HepG2 (cell line): ENCODE measurements around the gene RTN4. TPM values are rescaled to one million over a fixed set of nuclear protein-coding genes. Genes with fewer than 3 reads are reported as not detected.

Experiments
- ATAC-seq: fragments of 200-7000 bp; cut with Tn5 transposase; 3 replicates; pipeline ENCODE4 v1.9.1; 2020; ENCODE audit warnings: mild to moderate bottlenecking, moderate library complexity
- BruUV-seq: library from RNA; stranded (reverse); fragments of 400-500 nt; replicated peaks from 2 replicates; lab custom pipeline; 2021; lab: Mats Ljungman, UMichigan
- CTCF ChIA-PET: fragments of 300-600 bp; formaldehyde crosslinking; extraction: SDS; loops from one replicate; lab custom pipeline; 2021; ENCODE audit warnings: low total read pairs, inconsistent platforms, low intra/inter-chr PET ratio; lab: Yijun Ruan, JAX
- POLR2A ChIA-PET: fragments of 350-600 bp; sonication (Branson Sonifier 250); formaldehyde crosslinking; loops from one replicate; lab custom pipeline; 2020; ENCODE audit warnings: antibody characterized with exemption, inconsistent platforms; lab: Yijun Ruan, JAX
- DNase-seq: peaks from one replicate; pipeline ENCODE4 v3.0.0-alpha.2; 2015; ENCODE audit warnings: low spot score
- FAIRE-seq: peaks from 3 replicates; lab custom pipeline; 2011; peaks lifted over from hg19 to GRCh38; lab: Jason Lieb, UNC
- H2AFZ ChIP-seq: one replicate; pipeline ENCODE4 v1.6.1; 2011; ENCODE audit warnings: low read length, inconsistent platforms
- H3K27ac ChIP-seq: fragments of 300-600 bp; 3 replicates; pipeline ENCODE4 v1.8.0; 2011; ENCODE audit warnings: mixed run types, mild to moderate bottlenecking, mixed read lengths, low read length, inconsistent platforms; ENCODE audit not compliant: insufficient read depth; ENCODE audit errors: extremely low read length
- H3K27me3 ChIP-seq, 2 experiments: fragments of 200-600 bp in 1 of 2; 2 replicates in 1 of 2; 3 replicates in 1 of 2; pipeline versions ENCODE4 v1.6.0 to v1.8.0; 2011; ENCODE audit warnings: low read length in 2 of 2, mild to moderate bottlenecking in 2 of 2, moderate library complexity in 2 of 2, inconsistent platforms in 1 of 2; ENCODE audit not compliant: insufficient read depth in 2 of 2, control insufficient read depth in 1 of 2
- H3K36me3 ChIP-seq, 2 experiments: fragments of 200-600 bp in 1 of 2; replicated peaks in 1 of 2; 2 replicates in 1 of 2; 3 replicates in 1 of 2; pipeline versions ENCODE4 v1.5.1 to v1.8.0; 2011; ENCODE audit warnings: low read length in 2 of 2, inconsistent platforms in 1 of 2; ENCODE audit not compliant: insufficient read depth in 2 of 2, control insufficient read depth in 1 of 2
- H3K4me1 ChIP-seq: 2 replicates; pipeline ENCODE4 v1.5.1; 2012; ENCODE audit warnings: low read length, inconsistent platforms; ENCODE audit not compliant: insufficient read depth
- H3K4me2 ChIP-seq: 2 replicates; pipeline ENCODE4 v1.6.0; 2011; ENCODE audit warnings: low read depth, low read length, inconsistent platforms
- H3K4me3 ChIP-seq, 3 experiments: fragments of 200-600 bp in 1 of 3; sonication (generic), shearing (Covaris generic) in 1 of 3; replicated peaks in 1 of 3; 2 replicates each; pipeline ENCODE4 v1.5.1; 2011 to 2016; ENCODE audit warnings: low read length in 3 of 3, inconsistent platforms in 2 of 3, low read depth in 2 of 3, mild to moderate bottlenecking in 2 of 3, control low read depth in 1 of 3, mixed read lengths in 1 of 3; ENCODE audit not compliant: insufficient read depth in 1 of 3
- H3K79me2 ChIP-seq: one replicate; pipeline ENCODE4 v1.6.1; 2011; ENCODE audit warnings: low read length, inconsistent platforms; ENCODE audit not compliant: insufficient read depth
- H3K9ac ChIP-seq: 2 replicates; pipeline ENCODE4 v1.6.0; 2011; ENCODE audit warnings: mild to moderate bottlenecking, low read depth, low read length, inconsistent platforms; ENCODE audit not compliant: insufficient read depth
- H3K9me3 ChIP-seq: 2 replicates; pipeline ENCODE4 v1.5.1; 2012; ENCODE audit warnings: mild to moderate bottlenecking, low read length
- H4K20me1 ChIP-seq: 2 replicates; pipeline ENCODE4 v1.6.0; 2011; ENCODE audit warnings: inconsistent platforms, mild to moderate bottlenecking, low read length, moderate library complexity; ENCODE audit not compliant: insufficient read depth
- BCL6 ChIP-seq: IDR thresholded peaks from 2 replicates; pipeline ENCODE4 v1.6.1; 2016; ENCODE audit warnings: missing genetic modification reagents, missing compliant biosample characterization
- GATA4 ChIP-seq: sonication (generic); IDR thresholded peaks from 2 replicates; pipeline ENCODE4 v1.6.1; 2016; ENCODE audit warnings: antibody characterized with exemption, low read depth, borderline replicate concordance
- HNF4A ChIP-seq: sonication (generic); formaldehyde crosslinking; IDR thresholded peaks from 2 replicates; pipeline ENCODE4 v1.4.0; 2020; ENCODE audit warnings: missing genetic modification reagents
- MAZ ChIP-seq, 2 experiments: sonication (generic) in 1 of 2; formaldehyde crosslinking in 1 of 2; IDR thresholded peaks; 2 replicates each; pipeline versions ENCODE4 v1.5.0 to v1.6.1; 2012 to 2020; ENCODE audit warnings: low read depth in 2 of 2, mild to moderate bottlenecking in 2 of 2, borderline replicate concordance in 1 of 2, improper control_type of control experiment in 1 of 2, low read length in 1 of 2, missing genetic modification reagents in 1 of 2, moderate library complexity in 1 of 2
- PRDM4 ChIP-seq: sonication (generic); formaldehyde crosslinking; IDR thresholded peaks from 2 replicates; pipeline ENCODE4 v1.9.0; 2021; ENCODE audit warnings: missing genetic modification reagents, borderline replicate concordance
- RAD51 ChIP-seq: fragments of 450-650 bp; IDR thresholded peaks from 2 replicates; pipeline ENCODE4 v1.6.1; 2016; ENCODE audit warnings: borderline replicate concordance
- ZFAT ChIP-seq: sonication (generic); formaldehyde crosslinking; conservative IDR thresholded peaks from 2 replicates; pipeline ENCODE4 v1.8.1; 2023; ENCODE audit warnings: missing genetic modification reagents, inconsistent platforms
- ZNF629 ChIP-seq: sonication (generic); formaldehyde crosslinking; conservative IDR thresholded peaks from 2 replicates; pipeline ENCODE4 v1.5.0; 2020; ENCODE audit warnings: missing genetic modification reagents
- ZNF672 ChIP-seq: sonication (generic); formaldehyde crosslinking; IDR thresholded peaks from 2 replicates; pipeline ENCODE4 v1.8.1; 2022; ENCODE audit warnings: missing genetic modification reagents
- WGBS: methylation state at CpG from one replicate; pipeline ENCODE4 v1.1.6; 2017; ENCODE audit warnings: low lambda C conversion rate; 5-methylcytosine and 5-hydroxymethylcytosine counted together
- in situ Hi-C: cut with HindIII; loops from 2 replicates; pipeline ENCODE4 v1.10.0; 2017; ENCODE audit warnings: low pct_unique_long_range_greater_than_20kb; ENCODE audit not compliant: extremely low pct_ligation_motif_present
- intact Hi-C: fragments of 100-400 bp; cut with micrococcal nuclease; formaldehyde crosslinking; loops from one replicate; pipeline ENCODE4 v1.10.0; 2022; ENCODE audit not compliant: unreplicated experiment
- polyA plus RNA-seq, 8 experiments: library from polyadenylated mRNA; depleted of rRNA in 3 of 8; stranded (reverse) in 7 of 8; unstranded in 1 of 8; fragments of >200 nt; fragmentation: Illumina TruSeq in 4 of 8; extraction: Trizol in 4 of 8; gene quantifications; 2 replicates each; pipeline versions ENCODE4 v1.2.1 to v1.2.3, GENCODE V29; 2011 to 2016; ENCODE audit warnings: low read depth in 4 of 8, missing spikeins in 1 of 8, mixed read lengths in 1 of 8; ENCODE audit not compliant: insufficient read depth in 1 of 8
- total RNA-seq, 5 experiments: library from RNA; depleted of rRNA; stranded (reverse); fragments of >200 nt; fragmentation: Illumina TruSeq; extraction: Trizol; gene quantifications; 2 replicates each; pipeline ENCODE4 v1.2.3, GENCODE V29; 2016; ENCODE audit warnings: low read depth in 1 of 5
- TF ChIP-seq, protein P1 (sequence below): conservative IDR thresholded peaks from 2 replicates; pipeline ENCODE4 v1.6.1; 2018; ENCODE audit warnings: missing genetic modification reagents
- TF ChIP-seq, protein P2 (sequence below): sonication (generic); formaldehyde crosslinking; IDR thresholded peaks from 2 replicates; pipeline ENCODE4 v1.8.1; 2023; ENCODE audit warnings: missing genetic modification reagents, inconsistent platforms, borderline replicate concordance
- TF ChIP-seq, protein P3 (sequence below): IDR thresholded peaks from 2 replicates; pipeline ENCODE4 v1.6.1; 2018; ENCODE audit warnings: missing genetic modification reagents

Gene RTN4
- total and polyA plus RNA-seq, 2 of the 13 experiments (the other 11 are each of a cell fraction or from before 2014, with no cell fraction given): 98.4 to 133 TPM

- Histone ChIP-seq H3K9ac (no peak overlapping the region), H3K4me1 (peaks cover 44% of the 10 kb centered on the region), H3K9me3 (no peaks in the 10 kb centered on the region), H3K36me3 (no peaks in the 10 kb centered on the region), H3K27ac (no peak overlapping the region), H3K79me2 (peaks cover 98% of the 10 kb centered on the region), H2AFZ (no peak overlapping the region), H3K4me2 (no peak overlapping the region), H3K4me3 (no peak overlapping the region), H3K27me3 (no peaks in the 10 kb centered on the region), H4K20me1 (peaks cover 58% of the 10 kb centered on the region)
- no peak for FAIRE-seq
- BruUV-seq: no TSS peak
- no peak for DNase-seq
- WGBS: 95% methylated on average over 8 of the region's 8 CpGs
- POLR2A ChIA-PET: interaction anchor here (0.9 kb wide), 1 partner anchor 13 kb away, joined by 3 read pairs; no protein-coding TSS in a partner anchor
- in situ Hi-C loops: no loop called here
- intact Hi-C loops: no loop called here
- ATAC-seq: no peak
- CTCF ChIA-PET: no interaction called here
- TF ChIP-seq GATA4: no peak
- TF ChIP-seq RAD51: no peak
- TF ChIP-seq, protein P1, sequence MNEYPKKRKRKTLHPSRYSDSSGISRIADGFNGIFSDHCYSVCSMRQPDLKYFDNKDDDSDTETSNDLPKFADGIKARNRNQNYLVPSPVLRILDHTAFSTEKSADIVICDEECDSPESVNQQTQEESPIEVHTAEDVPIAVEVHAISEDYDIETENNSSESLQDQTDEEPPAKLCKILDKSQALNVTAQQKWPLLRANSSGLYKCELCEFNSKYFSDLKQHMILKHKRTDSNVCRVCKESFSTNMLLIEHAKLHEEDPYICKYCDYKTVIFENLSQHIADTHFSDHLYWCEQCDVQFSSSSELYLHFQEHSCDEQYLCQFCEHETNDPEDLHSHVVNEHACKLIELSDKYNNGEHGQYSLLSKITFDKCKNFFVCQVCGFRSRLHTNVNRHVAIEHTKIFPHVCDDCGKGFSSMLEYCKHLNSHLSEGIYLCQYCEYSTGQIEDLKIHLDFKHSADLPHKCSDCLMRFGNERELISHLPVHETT (CRISPR knock-in tag): no peak
- TF ChIP-seq PRDM4 (CRISPR knock-in tag): no peak
- no peak for TF ChIP-seq ZFAT (CRISPR knock-in tag)
- TF ChIP-seq BCL6: no peak
- TF ChIP-seq ZNF629: no peak
- TF ChIP-seq, protein P2, sequence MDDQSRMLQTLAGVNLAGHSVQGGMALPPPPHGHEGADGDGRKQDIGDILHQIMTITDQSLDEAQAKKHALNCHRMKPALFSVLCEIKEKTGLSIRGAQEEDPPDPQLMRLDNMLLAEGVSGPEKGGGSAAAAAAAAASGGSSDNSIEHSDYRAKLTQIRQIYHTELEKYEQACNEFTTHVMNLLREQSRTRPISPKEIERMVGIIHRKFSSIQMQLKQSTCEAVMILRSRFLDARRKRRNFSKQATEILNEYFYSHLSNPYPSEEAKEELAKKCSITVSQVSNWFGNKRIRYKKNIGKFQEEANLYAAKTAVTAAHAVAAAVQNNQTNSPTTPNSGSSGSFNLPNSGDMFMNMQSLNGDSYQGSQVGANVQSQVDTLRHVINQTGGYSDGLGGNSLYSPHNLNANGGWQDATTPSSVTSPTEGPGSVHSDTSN (CRISPR knock-in tag): no peak
- TF ChIP-seq, protein P3, sequence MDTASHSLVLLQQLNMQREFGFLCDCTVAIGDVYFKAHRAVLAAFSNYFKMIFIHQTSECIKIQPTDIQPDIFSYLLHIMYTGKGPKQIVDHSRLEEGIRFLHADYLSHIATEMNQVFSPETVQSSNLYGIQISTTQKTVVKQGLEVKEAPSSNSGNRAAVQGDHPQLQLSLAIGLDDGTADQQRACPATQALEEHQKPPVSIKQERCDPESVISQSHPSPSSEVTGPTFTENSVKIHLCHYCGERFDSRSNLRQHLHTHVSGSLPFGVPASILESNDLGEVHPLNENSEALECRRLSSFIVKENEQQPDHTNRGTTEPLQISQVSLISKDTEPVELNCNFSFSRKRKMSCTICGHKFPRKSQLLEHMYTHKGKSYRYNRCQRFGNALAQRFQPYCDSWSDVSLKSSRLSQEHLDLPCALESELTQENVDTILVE (CRISPR knock-in tag): no peak
- no peak for TF ChIP-seq ZNF672
- no peak for TF ChIP-seq MAZ (IDR thresholded peaks at IDR 0.05; ENCODE audit: borderline replicate concordance, low read depth, low read length)
- TF ChIP-seq MAZ (CRISPR knock-in tag; IDR thresholded peaks at IDR 0.05; ENCODE audit: low read depth): no peak
- TF ChIP-seq HNF4A (CRISPR knock-in tag): no peak
Observed at GRCh38 chr2:55043841-55044240, 6.4 kb downstream of the RTN4 start.
